A549 (cell line): Measurements from ENCODE around the gene GTF3A. TPM values are rescaled to one million over a fixed set of nuclear protein-coding genes. Genes with fewer than 3 reads are reported as not detected.

ENCODE experiments used
- ATAC-seq, 2 experiments: fragments of 200-7000 bp in 1 of 2; fragments of >200 bp in 1 of 2; cut with Nextera tagmentation in 1 of 2; cut with Tn5 transposase in 1 of 2; 3 replicates each; pipeline versions ENCODE4 v1.8.0 to v1.9.1; 2018 to 2020; ENCODE audit warnings: mild to moderate bottlenecking in 1 of 2, moderate library complexity in 1 of 2
- CTCF ChIA-PET: fragments of 300-600 bp; sonication (Branson Sonifier 250); formaldehyde crosslinking; extraction: SDS; loops from one replicate; lab custom pipeline; 2021; ENCODE audit warnings: antibody characterized with exemption, inconsistent platforms; lab: Yijun Ruan, JAX
- POLR2A ChIA-PET: fragments of 350-600 bp; formaldehyde crosslinking; extraction: SDS; loops from one replicate; lab custom pipeline; 2021; ENCODE audit warnings: antibody characterized with exemption, inconsistent platforms; lab: Yijun Ruan, JAX
- DNase-seq, 2 experiments: peaks; one replicate each; pipeline versions ENCODE4 v3.0.0 to v3.0.0-alpha.2; 2011 to 2016; ENCODE audit warnings: low read depth in 1 of 2, low spot score in 1 of 2
- FAIRE-seq: peaks from 2 replicates; lab custom pipeline; 2011; peaks lifted over from hg19 to GRCh38; lab: Jason Lieb, UNC
- H3K27ac ChIP-seq, 2 experiments: fragments of >200 bp; sonication (Bioruptor Twin); formaldehyde crosslinking; 3 replicates each; pipeline ENCODE4 v1.5.1; 2016 to 2017
- H3K4me1 ChIP-seq: fragments of >200 bp; sonication (Bioruptor Twin); formaldehyde crosslinking; 3 replicates; pipeline ENCODE4 v1.6.1; 2016
- H3K4me2 ChIP-seq: fragments of >200 bp; sonication (Bioruptor Twin); formaldehyde crosslinking; 3 replicates; pipeline ENCODE4 v1.6.1; 2016
- H3K4me3 ChIP-seq: fragments of >200 bp; sonication (Bioruptor Twin); formaldehyde crosslinking; 3 replicates; pipeline ENCODE4 v1.5.1; 2016
- H3K9me3 ChIP-seq: fragments of >200 bp; sonication (Bioruptor Twin); formaldehyde crosslinking; 3 replicates; pipeline ENCODE4 v1.6.1; 2016
- ATOH8 ChIP-seq: fragments of 250-450 bp; sonication (Bioruptor Pico); IDR thresholded peaks from 2 replicates; pipeline ENCODE4 v1.5.0; 2020; ENCODE audit warnings: low read depth, mild to moderate bottlenecking, moderate library complexity
- CBX2 ChIP-seq: fragments of 200-600 bp; sonication (generic); IDR thresholded peaks from 2 replicates; pipeline ENCODE4 v1.6.1; 2016; ENCODE audit warnings: low read depth, mild to moderate bottlenecking, borderline replicate concordance
- E2F6 ChIP-seq: IDR thresholded peaks from 2 replicates; pipeline ENCODE4 v1.6.1; 2012; ENCODE audit warnings: low read depth, borderline replicate concordance
- EHF ChIP-seq: fragments of 250-450 bp; sonication (Bioruptor Pico); IDR thresholded peaks from 2 replicates; pipeline ENCODE4 v1.5.0; 2020; ENCODE audit warnings: mild to moderate bottlenecking
- EHMT2 ChIP-seq: fragments of 200-600 bp; sonication (generic); IDR thresholded peaks from 2 replicates; pipeline ENCODE4 v1.6.1; 2016; ENCODE audit warnings: antibody characterized with exemption, low read depth, mild to moderate bottlenecking, moderate library complexity
- ELK1 ChIP-seq: fragments of 150-350 bp; IDR thresholded peaks from 2 replicates; pipeline ENCODE4 v1.6.1; 2014; ENCODE audit warnings: low read depth, mild to moderate bottlenecking, low read length
- FOSB ChIP-seq: fragments of 250-450 bp; sonication (Bioruptor Pico); IDR thresholded peaks from 2 replicates; pipeline ENCODE4 v1.5.0; 2020; ENCODE audit warnings: mild to moderate bottlenecking, moderate library complexity
- GATA3 ChIP-seq: IDR thresholded peaks from 2 replicates; pipeline ENCODE4 v1.6.1; 2012; ENCODE audit warnings: borderline replicate concordance
- HOXA7 ChIP-seq: fragments of 250-450 bp; sonication (Bioruptor Pico); IDR thresholded peaks from 2 replicates; pipeline ENCODE4 v1.5.0; 2020; ENCODE audit warnings: mild to moderate bottlenecking, moderate library complexity
- KDM1A ChIP-seq: fragments of 200-600 bp; sonication (generic); IDR thresholded peaks from 2 replicates; pipeline ENCODE4 v1.6.1; 2016; ENCODE audit warnings: low read depth, mild to moderate bottlenecking
- KDM5A ChIP-seq: fragments of 200-600 bp; sonication (generic); IDR thresholded peaks from 2 replicates; pipeline ENCODE4 v1.6.1; 2016; ENCODE audit warnings: antibody characterized with exemption, mild to moderate bottlenecking
- NFE2L2 ChIP-seq: fragments of 150-350 bp; conservative IDR thresholded peaks from 2 replicates; pipeline ENCODE4 v1.6.1; 2014; ENCODE audit warnings: low read length
- NR3C1 ChIP-seq: fragments of >200 bp; sonication (Bioruptor Twin); formaldehyde crosslinking; IDR thresholded peaks from 3 replicates; pipeline ENCODE4 v1.6.1; 2017
- POLR2AphosphoS2 ChIP-seq: conservative IDR thresholded peaks from 2 replicates; pipeline ENCODE4 v1.6.1; 2012; ENCODE audit warnings: low read length, improper control_type of control experiment, inconsistent platforms
- RARB ChIP-seq: fragments of 250-450 bp; sonication (Bioruptor Pico); IDR thresholded peaks from 2 replicates; pipeline ENCODE4 v1.8.0; 2021; ENCODE audit warnings: mild to moderate bottlenecking, moderate library complexity
- RCOR1 ChIP-seq: fragments of 150-350 bp; IDR thresholded peaks from 2 replicates; pipeline ENCODE4 v1.6.1; 2014; ENCODE audit warnings: antibody characterized with exemption, low read length, low read depth
- RFX5 ChIP-seq: fragments of 450-650 bp; IDR thresholded peaks from 2 replicates; pipeline ENCODE4 v1.7.1; 2014; ENCODE audit warnings: antibody characterized with exemption, mild to moderate bottlenecking, moderate library complexity
- RNF2 ChIP-seq: fragments of 200-600 bp; sonication (generic); IDR thresholded peaks from 2 replicates; pipeline ENCODE4 v1.6.1; 2016; ENCODE audit warnings: low read depth, mild to moderate bottlenecking, antibody characterized with exemption, moderate library complexity, borderline replicate concordance
- SMC3 ChIP-seq: fragments of >200 bp; sonication (Bioruptor Twin); formaldehyde crosslinking; IDR thresholded peaks from 3 replicates; pipeline ENCODE4 v1.6.1; 2018; ENCODE audit warnings: inconsistent platforms
- TP53 ChIP-seq: fragments of 250-450 bp; sonication (Bioruptor Pico); IDR thresholded peaks from 2 replicates; pipeline ENCODE4 v1.5.0; 2021; ENCODE audit warnings: mild to moderate bottlenecking, moderate library complexity
- USF2 ChIP-seq: fragments of 450-650 bp; IDR thresholded peaks from 2 replicates; pipeline ENCODE4 v1.6.1; 2014; ENCODE audit warnings: antibody characterized with exemption
- ZFP36 ChIP-seq: fragments of 450-650 bp; IDR thresholded peaks from 2 replicates; pipeline ENCODE4 v1.6.1; 2014; ENCODE audit warnings: borderline replicate concordance; ENCODE audit not compliant: partially characterized antibody
- ZSCAN20 ChIP-seq: fragments of 250-450 bp; sonication (Bioruptor Pico); IDR thresholded peaks from 2 replicates; pipeline ENCODE4 v1.8.0; 2022; ENCODE audit warnings: mild to moderate bottlenecking, moderate library complexity
- WGBS: methylation state at CpG from one replicate; pipeline ENCODE4 v1.1.6; 2017; ENCODE audit errors: missing lambda C conversion rate; 5-methylcytosine and 5-hydroxymethylcytosine counted together
- polyA plus RNA-seq, 4 experiments: library from polyadenylated mRNA; depleted of rRNA in 3 of 4; stranded (reverse); fragments of >200 nt; fragmentation: RNase III in 1 of 4; extraction: RNeasy Plus Mini Kit Qiagen cat#74134 plus additional on column Dnase treatment in 1 of 4; gene quantifications; 2 replicates in 3 of 4; 3 replicates in 1 of 4; pipeline ENCODE4 v1.2.3, GENCODE V29; 2011 to 2017

The GTF3A gene
- polyA plus RNA-seq, 2 of the 4 experiments (the other 2 are of a cell fraction), result 93.1 to 132 TPM

- no peak for TF ChIP-seq HOXA7 (CRISPR knock-in tag)
- TF ChIP-seq RCOR1, result no peak
- no peak for TF ChIP-seq EHF (CRISPR knock-in tag)
- no peak for TF ChIP-seq ELK1
- no peak for TF ChIP-seq NFE2L2
- no peak for TF ChIP-seq RNF2
- TF ChIP-seq RFX5, result no peak
- Histone ChIP-seq H3K4me2 (peak overlapping the region; percentile 62), H3K27ac (peak overlapping the region in 1 of 2 experiments; percentile 81; a peak in 3 of 6 replicates), H3K4me3 (peak overlapping the region; percentile 38), H3K9me3 (no peaks in the 10 kb centered on the region), H3K4me1 (0 out of 3 replicates have a peak, but pooled peaks cover 6% of the 10 kb centered on the region)
- no peak for DNase-seq
- 79% methylated on average over 4 of the region's 4 CpGs for WGBS
- ATAC-seq, result no peak
- POLR2A ChIA-PET, result no interaction called here
- FAIRE-seq, result no peak
- CTCF ChIA-PET, result interaction anchor here (1.0 to 3.1 kb wide), 9 partner anchors 9 to 600 kb away, joined by 3 to 12 read pairs (median 7); partner anchors contain the start of gene GTF3A
Measured at GRCh38 chr13:27384285-27384684, 40.1 kb upstream of the GTF3A start.

GRCh38 chr13:27388241-27388640 lies 36.2 kb upstream of the GTF3A start:
- WGBS, result 82% methylated on average over 2 of the region's 2 CpGs
- H3K27ac ChIP-seq, result no peak overlapping the region
- no peaks in the 10 kb centered on the region for H3K4me1 ChIP-seq
- FAIRE-seq, result no peak
- H3K4me3 ChIP-seq, result no peak overlapping the region
- DNase-seq, result no peak
- POLR2A ChIA-PET, result no interaction called here
- no peak for ATAC-seq
- no peaks in the 10 kb centered on the region for H3K9me3 ChIP-seq
- H3K4me2 ChIP-seq, result no peak overlapping the region
- CTCF ChIA-PET, result interaction anchor here (1.1 to 1.9 kb wide), 2 partner anchors 34 to 439 kb away, joined by 3 to 6 read pairs; no protein-coding TSS in a partner anchor
- TF ChIP-seq KDM5A (no peak), SMC3 (no peak), TP53 (CRISPR knock-in tag) (no peak), RNF2 (no peak), KDM1A (no peak), NR3C1 (no peak), GATA3 (no peak), EHMT2 (no peak), POLR2AphosphoS2 (no peak), USF2 (no peak), ZFP36 (no peak), ZSCAN20 (no peak), E2F6 (no peak), FOSB (CRISPR knock-in tag) (no peak), NFE2L2 (no peak), RARB (CRISPR knock-in tag) (no peak), CBX2 (no peak), ATOH8 (CRISPR knock-in tag) (no peak)
